A549 (cell line): Measurements from ENCODE around the gene CAPZA1. TPM values are rescaled to one million over a fixed set of nuclear protein-coding genes. Genes with fewer than 3 reads are reported as not detected.

ENCODE experiments used
- ATAC-seq, 2 experiments: fragments of 200-7000 bp in 1 of 2; fragments of >200 bp in 1 of 2; cut with Nextera tagmentation in 1 of 2; cut with Tn5 transposase in 1 of 2; 3 replicates each; pipeline versions ENCODE4 v1.8.0 to v1.9.1; 2018 to 2020; ENCODE audit warnings: mild to moderate bottlenecking in 1 of 2, moderate library complexity in 1 of 2
- CTCF ChIA-PET: fragments of 300-600 bp; sonication (Branson Sonifier 250); formaldehyde crosslinking; extraction: SDS; loops from one replicate; lab custom pipeline; 2021; ENCODE audit warnings: antibody characterized with exemption, inconsistent platforms; lab: Yijun Ruan, JAX
- POLR2A ChIA-PET: fragments of 350-600 bp; formaldehyde crosslinking; extraction: SDS; loops from one replicate; lab custom pipeline; 2021; ENCODE audit warnings: antibody characterized with exemption, inconsistent platforms; lab: Yijun Ruan, JAX
- DNase-seq, 2 experiments: peaks; one replicate each; pipeline versions ENCODE4 v3.0.0 to v3.0.0-alpha.2; 2011 to 2016; ENCODE audit warnings: low read depth in 1 of 2, low spot score in 1 of 2
- FAIRE-seq: peaks from 2 replicates; lab custom pipeline; 2011; peaks lifted over from hg19 to GRCh38; lab: Jason Lieb, UNC
- H3K27ac ChIP-seq, 2 experiments: fragments of >200 bp; sonication (Bioruptor Twin); formaldehyde crosslinking; 3 replicates each; pipeline ENCODE4 v1.5.1; 2016 to 2017
- H3K4me1 ChIP-seq: fragments of >200 bp; sonication (Bioruptor Twin); formaldehyde crosslinking; 3 replicates; pipeline ENCODE4 v1.6.1; 2016
- H3K4me2 ChIP-seq: fragments of >200 bp; sonication (Bioruptor Twin); formaldehyde crosslinking; 3 replicates; pipeline ENCODE4 v1.6.1; 2016
- H3K4me3 ChIP-seq: fragments of >200 bp; sonication (Bioruptor Twin); formaldehyde crosslinking; 3 replicates; pipeline ENCODE4 v1.5.1; 2016
- H3K9me3 ChIP-seq: fragments of >200 bp; sonication (Bioruptor Twin); formaldehyde crosslinking; 3 replicates; pipeline ENCODE4 v1.6.1; 2016
- BCL3 ChIP-seq: fragments of >200 bp; sonication (Bioruptor Twin); formaldehyde crosslinking; IDR thresholded peaks from 3 replicates; pipeline ENCODE4 v1.6.1; 2016
- CBX2 ChIP-seq: fragments of 200-600 bp; sonication (generic); IDR thresholded peaks from 2 replicates; pipeline ENCODE4 v1.6.1; 2016; ENCODE audit warnings: low read depth, mild to moderate bottlenecking, borderline replicate concordance
- CHD2 ChIP-seq: fragments of 150-350 bp; IDR thresholded peaks from 2 replicates; pipeline ENCODE4 v1.6.1; 2014; ENCODE audit warnings: low read length; ENCODE audit not compliant: partially characterized antibody
- GATA3 ChIP-seq: IDR thresholded peaks from 2 replicates; pipeline ENCODE4 v1.6.1; 2012; ENCODE audit warnings: borderline replicate concordance
- HMGXB4 ChIP-seq: fragments of 250-450 bp; sonication (Bioruptor Pico); IDR thresholded peaks from 2 replicates; pipeline ENCODE4 v1.5.0; 2021; ENCODE audit warnings: mild to moderate bottlenecking, moderate library complexity, borderline replicate concordance
- JUN ChIP-seq, 2 experiments: fragments of >200 bp; sonication (Bioruptor Twin); formaldehyde crosslinking; IDR thresholded peaks; 2 replicates in 1 of 2; 3 replicates in 1 of 2; pipeline ENCODE4 v1.6.1; 2016 to 2017
- JUNB ChIP-seq: fragments of >200 bp; sonication (Bioruptor Twin); formaldehyde crosslinking; IDR thresholded peaks from 2 replicates; pipeline ENCODE4 v1.6.1; 2016
- KDM5A ChIP-seq: fragments of 200-600 bp; sonication (generic); IDR thresholded peaks from 2 replicates; pipeline ENCODE4 v1.6.1; 2016; ENCODE audit warnings: antibody characterized with exemption, mild to moderate bottlenecking
- NFE2L2 ChIP-seq: fragments of 150-350 bp; conservative IDR thresholded peaks from 2 replicates; pipeline ENCODE4 v1.6.1; 2014; ENCODE audit warnings: low read length
- NR3C1 ChIP-seq: fragments of >200 bp; sonication (Bioruptor Twin); formaldehyde crosslinking; IDR thresholded peaks from 3 replicates; pipeline ENCODE4 v1.6.1; 2017
- PBX3 ChIP-seq: IDR thresholded peaks from 2 replicates; pipeline ENCODE4 v1.6.1; 2012
- RARB ChIP-seq: fragments of 250-450 bp; sonication (Bioruptor Pico); IDR thresholded peaks from 2 replicates; pipeline ENCODE4 v1.8.0; 2021; ENCODE audit warnings: mild to moderate bottlenecking, moderate library complexity
- REST ChIP-seq: fragments of 200-600 bp; sonication (generic); IDR thresholded peaks from 2 replicates; pipeline ENCODE4 v1.6.1; 2016; ENCODE audit warnings: antibody characterized with exemption, mild to moderate bottlenecking, moderate library complexity
- RNF2 ChIP-seq: fragments of 200-600 bp; sonication (generic); IDR thresholded peaks from 2 replicates; pipeline ENCODE4 v1.6.1; 2016; ENCODE audit warnings: low read depth, mild to moderate bottlenecking, antibody characterized with exemption, moderate library complexity, borderline replicate concordance
- TP53 ChIP-seq: fragments of 250-450 bp; sonication (Bioruptor Pico); IDR thresholded peaks from 2 replicates; pipeline ENCODE4 v1.5.0; 2021; ENCODE audit warnings: mild to moderate bottlenecking, moderate library complexity
- USF2 ChIP-seq: fragments of 450-650 bp; IDR thresholded peaks from 2 replicates; pipeline ENCODE4 v1.6.1; 2014; ENCODE audit warnings: antibody characterized with exemption
- ZNF302 ChIP-seq: fragments of 250-450 bp; sonication (Bioruptor Pico); IDR thresholded peaks from 2 replicates; pipeline ENCODE4 v1.9.0; 2021; ENCODE audit warnings: inconsistent platforms, mild to moderate bottlenecking, moderate library complexity
- WGBS: methylation state at CpG from one replicate; pipeline ENCODE4 v1.1.6; 2017; ENCODE audit errors: missing lambda C conversion rate; 5-methylcytosine and 5-hydroxymethylcytosine counted together
- polyA plus RNA-seq, 4 experiments: library from polyadenylated mRNA; depleted of rRNA in 3 of 4; stranded (reverse); fragments of >200 nt; fragmentation: RNase III in 1 of 4; extraction: RNeasy Plus Mini Kit Qiagen cat#74134 plus additional on column Dnase treatment in 1 of 4; gene quantifications; 2 replicates in 3 of 4; 3 replicates in 1 of 4; pipeline ENCODE4 v1.2.3, GENCODE V29; 2011 to 2017

CAPZA1 gene
- polyA plus RNA-seq, 2 of the 4 experiments (the other 2 are of a cell fraction) = 103 to 136 TPM

DNA sequence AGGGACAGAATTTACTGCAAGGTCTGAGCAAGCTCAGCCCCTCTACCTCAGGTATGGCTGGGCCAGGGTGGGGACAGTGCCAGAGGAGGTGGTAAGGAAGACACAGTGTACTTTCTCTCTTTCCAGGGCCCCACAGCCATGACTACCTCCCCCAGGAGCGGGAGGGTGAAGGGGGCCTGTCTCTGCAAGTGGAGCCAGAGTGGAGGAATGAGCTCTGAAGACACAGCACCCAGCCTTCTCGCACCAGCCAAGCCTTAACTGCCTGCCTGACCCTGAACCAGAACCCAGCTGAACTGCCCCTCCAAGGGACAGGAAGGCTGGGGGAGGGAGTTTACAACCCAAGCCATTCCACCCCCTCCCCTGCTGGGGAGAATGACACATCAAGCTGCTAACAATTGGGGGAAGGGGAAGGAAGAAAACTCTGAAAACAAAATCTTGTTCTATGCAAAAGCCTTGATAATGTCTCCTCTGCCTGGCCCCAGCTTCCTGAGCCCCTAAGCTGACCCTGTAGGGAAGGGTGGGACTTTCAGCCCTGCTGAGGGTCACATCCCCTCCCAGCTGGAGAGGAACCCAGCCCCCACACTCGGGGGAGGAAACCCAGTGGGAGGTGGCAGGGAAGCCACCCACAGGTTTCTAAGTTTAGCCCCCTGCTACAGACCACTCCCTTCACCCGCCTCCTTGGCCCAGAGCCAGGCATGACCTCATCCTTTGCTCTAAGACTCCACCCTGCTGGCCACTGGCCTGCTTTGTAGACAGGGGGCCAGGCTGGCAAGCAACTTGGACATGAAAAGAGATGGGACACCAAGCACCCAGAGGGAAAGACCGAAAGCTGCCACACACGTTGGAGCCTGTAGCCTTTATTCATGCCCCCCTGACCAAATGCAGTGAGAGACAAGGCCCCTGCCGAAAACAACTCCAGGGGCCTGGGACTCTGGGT, 80.9 kb downstream of the CAPZA1 start:
- H3K4me3 ChIP-seq = peak overlapping the region; percentile 20; the same call in 2 of the 3 replicates

More for the DNA sequence above, 80.9 kb downstream of the CAPZA1 start:
- CTCF ChIA-PET = no interaction called here
- TF ChIP-seq JUNB (peak; percentile 13; the same call in 1 of the 2 replicates), TP53 (no peak), ZNF302 (no peak), RARB (no peak), RNF2 (no peak), NR3C1 (no peak), CBX2 (no peak), KDM5A (no peak), JUN (IDR thresholded peaks at IDR 0.05) (peak; percentile 25 to 65; a peak in 3 of 5 replicates), NFE2L2 (no peak), USF2 (no peak), GATA3 (peak; percentile 44; the same call in 1 of the 2 replicates), PBX3 (peak; percentile 27; the same call in 1 of the 2 replicates), BCL3 (0 out of 3 replicates have a peak, but pooled peaks have one; percentile 25), CHD2 (no peak), HMGXB4 (CRISPR knock-in tag) (no peak), REST (no peak)
- TF ChIP-seq, all 56 proteins: peak for 5
- no peak for FAIRE-seq
- H3K4me1 ChIP-seq = peaks cover 65% of the 10 kb centered on the region
- no peaks in the 10 kb centered on the region for H3K9me3 ChIP-seq
- POLR2A ChIA-PET = interaction anchor here (1.7 kb wide), 1 partner anchor 26 kb away, joined by 6 read pairs; the partner anchor contains the start of gene MOV10
- 31% methylated on average over 3 of the region's 7 CpGs for WGBS
- ATAC-seq = peak; percentile 35 to 59; a peak in 3 of 6 replicates
- peak; percentile 57 to 84 for DNase-seq
- peak overlapping the region; percentile 81 to 100 for H3K27ac ChIP-seq
- peak overlapping the region; percentile 86 for H3K4me2 ChIP-seq
